Measurements from ENCODE around the gene MEPCE.

DNA sequence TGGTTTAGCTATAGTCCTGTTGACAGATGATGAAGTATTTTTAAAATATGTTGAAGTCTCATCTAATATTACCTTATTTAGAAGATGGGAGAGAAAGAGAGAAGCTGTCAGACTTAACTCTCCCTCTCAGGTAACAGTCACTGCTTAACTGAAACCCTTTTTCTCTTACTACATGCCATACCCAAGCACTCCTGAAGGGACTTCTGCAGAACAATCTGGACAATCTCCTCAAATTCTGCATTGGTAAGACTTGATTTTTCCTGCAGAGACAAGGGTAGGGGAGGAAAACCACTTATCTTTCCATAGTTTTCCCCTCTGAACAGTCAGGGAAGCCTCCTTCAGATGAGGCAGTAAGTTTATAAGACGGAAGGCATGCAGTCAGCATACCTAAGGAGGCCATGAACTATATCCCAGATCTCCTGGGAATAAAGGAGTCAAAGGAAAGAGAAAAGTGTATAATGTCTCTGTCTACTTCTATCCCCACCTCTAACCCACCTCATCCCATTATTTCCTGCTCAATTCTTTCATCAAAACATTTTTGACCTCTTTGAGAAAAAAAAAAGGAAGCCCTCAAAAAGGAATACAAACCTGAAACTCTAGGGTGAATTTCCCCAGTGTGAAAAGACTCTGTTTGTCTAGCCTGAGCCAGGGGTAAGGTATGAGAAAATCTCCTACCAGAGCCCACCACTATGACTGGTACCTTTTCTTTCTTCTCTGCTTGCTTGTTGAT is 10.5 kb upstream of the MEPCE start:
- TF ChIP-seq CTCF (IDR thresholded peaks at IDR 0.05 in 8 of 11, conservative IDR thresholded peaks at IDR 0.05 in 3 of 11) (no peak), POLR2AphosphoS5 (IDR thresholded peaks at IDR 0.05) (no peak)

Measured in spleen (tissue), 7 donors.